Measurements from ENCODE around the gene CD164L2.

The CD164L2 gene

GRCh38 chr1:27398405-27399149 is 15.4 kb upstream of the CD164L2 start:
- TF ChIP-seq ZNF202 (tag by site-specific recombination; IDR thresholded peaks at IDR 0.05; ENCODE audit: borderline replicate concordance) (no peak), ZNF514 (tag by site-specific recombination; IDR thresholded peaks at IDR 0.05) (no peak), MEIS1 (CRISPR knock-in tag; IDR thresholded peaks at IDR 0.05; ENCODE audit: borderline replicate concordance) (no peak), ZBTB49 (tag by site-specific recombination; IDR thresholded peaks at IDR 0.05; ENCODE audit: low read depth) (no peak), ZNF416 (tag by site-specific recombination; IDR thresholded peaks at IDR 0.05) (no peak), ZNF366 (tag by site-specific recombination; conservative IDR thresholded peaks at IDR 0.05) (no peak), ZNF692 (tag by site-specific recombination; IDR thresholded peaks at IDR 0.05) (no peak), ZNF544 (tag by site-specific recombination; IDR thresholded peaks at IDR 0.05) (no peak), ZNF16 (tag by site-specific recombination; IDR thresholded peaks at IDR 0.05; ENCODE audit: low read depth) (no peak), ZNF266 (tag by site-specific recombination; IDR thresholded peaks at IDR 0.05; ENCODE audit: low read depth) (no peak), ZNF398 (tag by site-specific recombination; IDR thresholded peaks at IDR 0.05) (no peak), ZNF169 (tag by site-specific recombination; IDR thresholded peaks at IDR 0.05) (no peak)
- H3K9me3 ChIP-seq (ENCODE audit: control insufficient read depth, insufficient read depth, low read depth, low read length) = no peaks in the 10 kb centered on the region
- ChIA-PET POLR2A (interaction anchor here (0.6 kb wide), 1 partner anchor 22 kb away, joined by 8 read pairs; no protein-coding TSS in a partner anchor), CTCF (interaction anchor here (0.5 to 7.4 kb wide), 8 partner anchors 9 to 209 kb away, joined by 3 to 202 read pairs (median 4); no protein-coding TSS in a partner anchor)
- H3K4me1 ChIP-seq (ENCODE audit: control insufficient read depth, insufficient read depth, low read length) = no peaks in the 10 kb centered on the region
- H3K27ac ChIP-seq (ENCODE audit: extremely low read depth, low read depth, low read length) = no peak overlapping the region
- H3K4me3 ChIP-seq (ENCODE audit: low read depth, low read length) = no peak overlapping the region
- no peaks in the 10 kb centered on the region for H3K36me3 ChIP-seq (ENCODE audit: control insufficient read depth in 2 of 2, insufficient read depth in 1 of 2, low read length in 2 of 2)

- no peak overlapping the region for H3K27ac ChIP-seq (ENCODE audit: extremely low read depth, low read depth, low read length)
- no peaks in the 10 kb centered on the region for H3K4me1 ChIP-seq (ENCODE audit: control insufficient read depth, insufficient read depth, low read length)
- H3K4me3 ChIP-seq (ENCODE audit: low read depth, low read length) = no peak overlapping the region
- peak; percentile 68 for TF ChIP-seq ZNF600 (tag by site-specific recombination; IDR thresholded peaks at IDR 0.05)
- no peak for TF ChIP-seq ZNF426 (tag by site-specific recombination; IDR thresholded peaks at IDR 0.05)
- TF ChIP-seq GLIS2 (tag by site-specific recombination; IDR thresholded peaks at IDR 0.05) = no peak
- no peak for TF ChIP-seq ZNF449 (tag by site-specific recombination; IDR thresholded peaks at IDR 0.05)
- H3K9me3 ChIP-seq (ENCODE audit: control insufficient read depth, insufficient read depth, low read depth, low read length) = no peaks in the 10 kb centered on the region
- ChIA-PET CTCF (interaction anchor here (0.9 to 7.4 kb wide), 6 partner anchors 11 to 159 kb away, joined by 3 to 202 read pairs (median 6); no protein-coding TSS in a partner anchor), POLR2A (no interaction called here)
- H3K36me3 ChIP-seq (ENCODE audit: control insufficient read depth in 2 of 2, insufficient read depth in 1 of 2, low read length in 2 of 2) = no peaks in the 10 kb centered on the region
Observed at GRCh38 chr1:27397749-27398148, 14.6 kb upstream of the CD164L2 start.

Measured in HEK293 (cell line).